PC-3 (cell line): ENCODE measurements around the gene FBXO42. TPM values are rescaled to one million over a fixed set of nuclear protein-coding genes. Genes with fewer than 3 reads are reported as not detected.

ENCODE experiments used
- ATAC-seq: fragments of 200-7000 bp; cut with Tn5 transposase; 2 replicates; pipeline ENCODE4 v1.9.1; 2020; ENCODE audit warnings: mild to moderate bottlenecking, moderate library complexity
- BruUV-seq: library from RNA; stranded (reverse); fragments of 400-500 nt; replicated peaks from 2 replicates; lab custom pipeline; 2021; lab: Mats Ljungman, UMichigan
- CTCF ChIA-PET: fragments of 300-600 bp; sonication (Branson Sonifier 250); formaldehyde crosslinking; loops from one replicate; lab custom pipeline; 2022; ENCODE audit warnings: antibody characterized with exemption; lab: Charles Lee
- POLR2A ChIA-PET: fragments of 300-600 bp; sonication (Branson Sonifier 250); formaldehyde crosslinking; loops from one replicate; lab custom pipeline; 2022; ENCODE audit warnings: antibody characterized with exemption; ENCODE audit not compliant: unreplicated experiment; lab: Charles Lee
- DNase-seq: peaks from one replicate; pipeline ENCODE4 v3.0.0-alpha.2; 2015
- H2AFZ ChIP-seq: fragments of 300-600 bp; sonication (generic); 2 replicates; pipeline ENCODE4 v1.6.0; 2016; ENCODE audit warnings: antibody characterized with exemption, low read length
- H3F3A ChIP-seq: fragments of 300-600 bp; sonication (generic); one replicate; pipeline ENCODE4 v1.6.0; 2017; ENCODE audit warnings: antibody characterized with exemption, low read length, control low read depth, mild to moderate bottlenecking; ENCODE audit not compliant: unreplicated experiment
- H3K27ac ChIP-seq: fragments of 300-600 bp; sonication (generic); 2 replicates; pipeline ENCODE4 v1.5.1; 2016; ENCODE audit warnings: mild to moderate bottlenecking, low read length
- H3K27me3 ChIP-seq: fragments of 300-600 bp; sonication (generic); 2 replicates; pipeline ENCODE4 v1.6.1; 2016; ENCODE audit warnings: low read length, mixed read lengths
- H3K36me3 ChIP-seq: fragments of 300-600 bp; sonication (generic); 2 replicates; pipeline ENCODE4 v1.6.1; 2016; ENCODE audit warnings: low read depth, mixed run types, low read length, mixed read lengths
- H3K4me1 ChIP-seq: fragments of 300-600 bp; sonication (generic); 2 replicates; pipeline ENCODE4 v1.5.1; 2016; ENCODE audit warnings: low read length; ENCODE audit not compliant: insufficient read depth
- H3K4me2 ChIP-seq: fragments of 300-600 bp; sonication (generic); 2 replicates; pipeline ENCODE4 v1.6.0; 2016; ENCODE audit warnings: low read length
- H3K4me3 ChIP-seq: fragments of 300-600 bp; sonication (generic); 2 replicates; pipeline ENCODE4 v1.5.1; 2016; ENCODE audit warnings: mild to moderate bottlenecking, low read length, mixed read lengths
- H3K79me2 ChIP-seq: fragments of 300-600 bp; sonication (generic); 2 replicates; pipeline ENCODE4 v1.6.1; 2017; ENCODE audit warnings: low read length, mixed read lengths
- H3K9ac ChIP-seq: fragments of 300-600 bp; sonication (generic); 2 replicates; pipeline ENCODE4 v1.6.0; 2016; ENCODE audit warnings: mild to moderate bottlenecking, low read length
- H3K9me2 ChIP-seq: fragments of 300-600 bp; sonication (generic); replicated peaks from 2 replicates; pipeline ENCODE4 v1.6.1; 2016; ENCODE audit warnings: mixed run types, low read length, mixed read lengths
- H3K9me3 ChIP-seq: fragments of 300-600 bp; sonication (generic); 2 replicates; pipeline ENCODE4 v1.6.1; 2016; ENCODE audit warnings: low read length, mixed read lengths
- H4K20me1 ChIP-seq: fragments of 300-600 bp; sonication (generic); 2 replicates; pipeline ENCODE4 v1.6.1; 2016; ENCODE audit warnings: low read length, mixed read lengths
- EZH2 ChIP-seq: fragments of 300-600 bp; sonication (generic); IDR thresholded peaks from one replicate; pipeline ENCODE4 v1.6.1; 2017; ENCODE audit warnings: antibody characterized with exemption, mild to moderate bottlenecking, low read length; ENCODE audit not compliant: unreplicated experiment
- EZH2phosphoT487 ChIP-seq: fragments of 300-600 bp; sonication (generic); IDR thresholded peaks from 2 replicates; pipeline ENCODE4 v1.6.1; 2018; ENCODE audit warnings: mild to moderate bottlenecking, antibody characterized with exemption, low read length, borderline replicate concordance
- intact Hi-C: fragments of 100-400 bp; cut with micrococcal nuclease; formaldehyde crosslinking; loops from 2 replicates; pipeline ENCODE4 v1.9.0; 2023
- total RNA-seq: library from RNA; depleted of rRNA; stranded (reverse); fragments of >200 nt; gene quantifications from 2 replicates; pipeline ENCODE4 v1.2.3, GENCODE V29; 2014
- TF ChIP-seq, protein P1 (sequence below): fragments of 300-600 bp; sonication (generic); conservative IDR thresholded peaks from 2 replicates; pipeline ENCODE4 v1.5.1; 2017; ENCODE audit warnings: antibody characterized with exemption, low read depth, mild to moderate bottlenecking, low read length

The FBXO42 gene
- total RNA-seq, 1 experiment from 2014 or later: 16.0 TPM

DNA sequence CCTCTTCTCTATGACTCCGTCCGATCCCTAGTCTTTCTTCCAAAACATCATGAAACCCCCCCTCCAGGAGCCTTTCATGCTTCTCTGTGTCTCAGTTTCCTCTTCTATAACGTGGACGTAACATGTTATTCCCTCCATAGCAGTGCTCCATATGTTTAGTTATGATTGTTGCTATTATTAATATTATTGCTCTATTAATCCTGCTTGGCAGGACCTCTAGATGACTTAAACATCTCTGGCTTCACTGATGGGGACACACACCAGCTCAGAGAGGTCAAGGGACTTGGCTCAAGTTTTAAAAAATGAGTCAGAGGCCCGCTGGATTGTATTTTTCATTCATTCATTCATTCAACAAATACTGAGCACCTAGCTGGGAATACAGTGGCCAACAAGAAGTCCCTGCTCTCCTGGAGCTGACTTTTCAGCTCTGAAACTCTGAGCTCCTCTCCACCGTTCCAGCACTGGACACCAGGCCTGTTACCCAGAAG, 114.9 kb downstream of the FBXO42 start:
- DNase-seq (peak; percentile 58), ATAC-seq (peak; percentile 17)
- Histone ChIP-seq H3K9ac (peak overlapping the region; percentile 54), H4K20me1 (no peaks in the 10 kb centered on the region), H3K4me2 (peak overlapping the region; percentile 90), H2AFZ (peak overlapping the region; percentile 75), H3K79me2 (no peaks in the 10 kb centered on the region), H3K9me2 (no peaks in the 10 kb centered on the region), H3K27me3 (no peaks in the 10 kb centered on the region), H3K4me3 (peak overlapping the region; percentile 72), H3K4me1 (peaks cover 22% of the 10 kb centered on the region), H3K9me3 (no peaks in the 10 kb centered on the region), H3K27ac (peak overlapping the region; percentile 65), H3K36me3 (no peaks in the 10 kb centered on the region), H3F3A (no peaks in the 10 kb centered on the region)
- POLR2A ChIA-PET: no interaction called here
- intact Hi-C loops: loop anchor here (2.0 kb wide), 3 partner anchors 49 to 159 kb away; no protein-coding TSS in a partner anchor
- CTCF ChIA-PET: interaction anchor here (0.6 kb wide), 1 partner anchor 8 kb away, joined by 3 read pairs; no protein-coding TSS in a partner anchor
- TSS peak; percentile 94 for BruUV-seq
- TF ChIP-seq EZH2 (no peak), EZH2phosphoT487 (no peak)
- TF ChIP-seq, protein P1, sequence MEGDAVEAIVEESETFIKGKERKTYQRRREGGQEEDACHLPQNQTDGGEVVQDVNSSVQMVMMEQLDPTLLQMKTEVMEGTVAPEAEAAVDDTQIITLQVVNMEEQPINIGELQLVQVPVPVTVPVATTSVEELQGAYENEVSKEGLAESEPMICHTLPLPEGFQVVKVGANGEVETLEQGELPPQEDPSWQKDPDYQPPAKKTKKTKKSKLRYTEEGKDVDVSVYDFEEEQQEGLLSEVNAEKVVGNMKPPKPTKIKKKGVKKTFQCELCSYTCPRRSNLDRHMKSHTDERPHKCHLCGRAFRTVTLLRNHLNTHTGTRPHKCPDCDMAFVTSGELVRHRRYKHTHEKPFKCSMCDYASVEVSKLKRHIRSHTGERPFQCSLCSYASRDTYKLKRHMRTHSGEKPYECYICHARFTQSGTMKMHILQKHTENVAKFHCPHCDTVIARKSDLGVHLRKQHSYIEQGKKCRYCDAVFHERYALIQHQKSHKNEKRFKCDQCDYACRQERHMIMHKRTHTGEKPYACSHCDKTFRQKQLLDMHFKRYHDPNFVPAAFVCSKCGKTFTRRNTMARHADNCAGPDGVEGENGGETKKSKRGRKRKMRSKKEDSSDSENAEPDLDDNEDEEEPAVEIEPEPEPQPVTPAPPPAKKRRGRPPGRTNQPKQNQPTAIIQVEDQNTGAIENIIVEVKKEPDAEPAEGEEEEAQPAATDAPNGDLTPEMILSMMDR: no peak

DNA sequence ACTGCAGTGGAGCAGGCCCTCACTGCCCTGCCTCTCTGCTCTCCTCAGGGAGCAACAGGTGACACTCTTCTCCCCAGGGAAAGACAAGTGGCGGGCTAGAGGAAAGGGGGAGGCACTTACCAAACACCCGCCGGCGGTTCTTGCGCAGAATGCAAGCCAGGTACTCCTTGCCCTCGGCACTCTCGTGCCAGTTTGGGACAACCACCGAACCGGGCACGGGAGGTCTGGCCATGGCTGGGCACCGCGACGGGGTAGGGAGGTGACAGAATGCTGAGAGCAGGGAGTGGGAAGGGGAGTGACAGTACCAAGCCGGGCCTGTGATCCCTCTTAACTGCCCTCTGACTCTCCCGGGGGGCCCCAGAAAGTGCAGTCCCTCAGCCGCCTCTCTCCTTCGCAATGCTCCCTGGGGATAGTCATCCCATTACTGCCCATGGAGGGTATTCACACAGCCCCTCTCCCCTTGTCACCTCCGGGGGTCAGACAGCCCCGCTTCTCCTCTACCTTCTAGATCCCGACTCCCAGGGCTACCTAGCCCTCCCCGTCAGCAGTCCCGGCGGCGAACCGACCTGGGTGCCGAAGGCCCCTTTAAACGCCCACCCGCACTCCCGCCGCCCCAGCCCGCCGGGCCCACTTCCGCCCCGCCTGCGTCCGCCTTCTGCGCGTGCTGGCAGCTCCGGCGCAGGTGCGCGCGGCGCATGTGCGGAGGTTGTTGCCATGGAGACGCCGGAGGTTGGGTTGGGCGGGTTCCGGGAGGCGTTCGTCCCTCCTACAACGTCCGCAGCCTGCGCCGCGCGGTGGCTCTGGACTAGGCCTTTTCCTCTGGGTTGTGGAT, 115.6 kb downstream of the FBXO42 start, which contains the start of gene CPLANE2:
Gene CPLANE2, minus strand, starts transcription at position 673 of the 832 bp plus-strand sequence. Its CDS starts 441 bp downstream, at position 232.
- no peaks in the 10 kb centered on the region for H3K79me2 ChIP-seq
- ChIA-PET CTCF (interaction anchor here (0.6 kb wide), 1 partner anchor 8 kb away, joined by 3 read pairs; no protein-coding TSS in a partner anchor), POLR2A (interaction anchor here (0.6 kb wide), 1 partner anchor 41 kb away, joined by 3 read pairs; no protein-coding TSS in a partner anchor)
- no peaks in the 10 kb centered on the region for H3K9me2 ChIP-seq
- H3K4me3 ChIP-seq: peak within 1 kb of the TSS; percentile 72
- peak within 1 kb of the TSS; percentile 90 for H3K4me2 ChIP-seq
- peak within 1 kb of the TSS; percentile 54 for H3K9ac ChIP-seq
- TSS peak; percentile 69 for BruUV-seq
- intact Hi-C loops: loop anchor here (2.0 kb wide), 3 partner anchors 48 to 158 kb away; no protein-coding TSS in a partner anchor
- peak within 1 kb of the TSS; percentile 65 for H3K27ac ChIP-seq
- no peaks in the 10 kb centered on the region for H4K20me1 ChIP-seq
- peaks cover 22% of the 10 kb centered on the region for H3K4me1 ChIP-seq
- no peaks in the 10 kb centered on the region for H3F3A ChIP-seq
- TF ChIP-seq, protein P1: 0 out of 2 replicates have a peak, but pooled peaks have one; percentile 1
- TF ChIP-seq EZH2phosphoT487 (no peak), EZH2 (no peak)
- no peaks in the 10 kb centered on the region for H3K27me3 ChIP-seq
- DNase-seq (peak; percentile 95), ATAC-seq (peak; percentile 79)
- peak within 1 kb of the TSS; percentile 75 for H2AFZ ChIP-seq
- no peaks in the 10 kb centered on the region for H3K9me3 ChIP-seq
- H3K36me3 ChIP-seq: no peaks in the 10 kb centered on the region
